Lower lobe of right lung (tissue), 2 donors: ENCODE data around the gene USF2. TPM values are rescaled to one million over a fixed set of nuclear protein-coding genes. Genes with fewer than 3 reads are reported as not detected.
"Not testable (repeated sequence)": the region's sequence is repeated elsewhere in the genome, so short reads cannot be mapped to it uniquely, and the experiment has no call there.

Experiments used
- ATAC-seq, 2 donors: fragments of 200-7000 bp; cut with Tn5 transposase; one replicate each; pipeline ENCODE4 v1.9.1; 2020 to 2022; ENCODE audit warnings: mild to moderate bottlenecking in 2 of 2, moderate library complexity in 2 of 2
- DNase-seq: peaks from one replicate; pipeline ENCODE4 v3.0.0-alpha.2; 2020
- H3K27ac ChIP-seq: fragments of 200-600 bp; one replicate; pipeline ENCODE4 v1.8.0; 2022
- H3K27me3 ChIP-seq: fragments of 200-600 bp; one replicate; pipeline ENCODE4 v1.8.0; 2022; ENCODE audit warnings: low read depth
- H3K36me3 ChIP-seq: fragments of 200-600 bp; one replicate; pipeline ENCODE4 v1.8.0; 2022; ENCODE audit warnings: mild to moderate bottlenecking
- H3K4me1 ChIP-seq: fragments of 200-600 bp; one replicate; pipeline ENCODE4 v1.8.0; 2022
- H3K4me3 ChIP-seq: fragments of 200-600 bp; one replicate; pipeline ENCODE4 v1.8.0; 2022; ENCODE audit warnings: mild to moderate bottlenecking
- H3K9me3 ChIP-seq: fragments of 200-600 bp; one replicate; pipeline ENCODE4 v1.8.0; 2022
- intact Hi-C: fragments of 100-400 bp; cut with DNase I; formaldehyde crosslinking; loops from one replicate; pipeline ENCODE4 v1.11.0; 2022
- total RNA-seq: library from RNA; stranded (reverse); fragmentation: NEBNext Ultra II Directional; extraction: Animal tissue kit (Norgen Biotek cat#: 25700); gene quantifications from one replicate; pipeline ENCODE4 v1.2.1, GENCODE V29; 2021
- TF ChIP-seq, protein P1 (sequence below): fragments of 200-600 bp; IDR thresholded peaks from one replicate; pipeline ENCODE4 v1.8.0; 2022; ENCODE audit warnings: antibody characterized with exemption, mild to moderate bottlenecking
- donor health status: DM: no; HTN: yes; CAD: no; lungs with severe emphysema.

Gene USF2
- total RNA-seq, 1 donor from 2014 or later = 171 TPM

DNA sequence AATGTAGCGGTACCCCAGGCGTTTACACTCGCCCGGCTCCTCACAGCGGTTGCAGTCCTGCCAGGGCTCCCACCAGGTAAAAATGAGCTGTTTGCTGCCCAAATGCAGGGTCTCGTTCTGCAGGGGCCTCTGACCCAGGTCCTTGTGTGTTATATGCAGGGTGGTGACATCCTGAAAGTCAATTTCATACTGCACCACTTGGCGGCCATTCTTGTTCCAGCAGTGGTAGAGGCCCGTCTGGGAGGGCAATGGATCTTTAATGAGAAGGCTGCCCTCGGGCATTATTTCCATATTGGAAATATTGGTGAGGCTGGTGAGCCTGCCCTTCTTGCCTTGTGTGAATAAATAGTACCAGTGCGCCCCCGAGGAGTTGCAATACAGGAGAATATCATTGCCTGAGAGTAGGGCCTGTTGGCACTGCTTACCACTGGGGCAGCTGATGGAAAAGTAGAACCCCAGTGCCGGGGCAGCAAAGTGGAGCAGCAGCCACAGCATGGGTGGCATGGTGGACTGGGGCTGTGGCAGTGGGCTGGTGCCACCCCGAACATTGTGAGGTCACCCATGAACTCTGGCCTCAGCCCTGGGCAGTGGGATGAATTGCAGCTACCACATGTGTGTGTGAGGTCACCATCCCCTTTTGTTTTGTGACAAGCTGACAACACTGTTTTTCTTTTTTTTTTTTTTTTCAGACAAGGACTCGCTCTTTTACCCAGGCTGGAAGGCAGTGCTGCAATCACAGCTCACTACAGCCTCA lies 40.4 kb upstream of the USF2 start, which contains the start of gene FAM187B:
Gene FAM187B (minus strand): TSS at position 563 of the 754 bp plus-strand sequence. CDS start 59 bp downstream, at position 504.
- intact Hi-C loops = no loop called here
- Histone ChIP-seq H3K36me3 (no peaks in the 10 kb centered on the region), H3K27me3 (no peaks in the 10 kb centered on the region), H3K4me3 (no peak within 1 kb of the TSS), H3K27ac (no peak within 1 kb of the TSS), H3K4me1 (peaks cover 16% of the 10 kb centered on the region), H3K9me3 (no peaks in the 10 kb centered on the region)
- DNase-seq (no peak), ATAC-seq (no peak)
- TF ChIP-seq, protein P1, sequence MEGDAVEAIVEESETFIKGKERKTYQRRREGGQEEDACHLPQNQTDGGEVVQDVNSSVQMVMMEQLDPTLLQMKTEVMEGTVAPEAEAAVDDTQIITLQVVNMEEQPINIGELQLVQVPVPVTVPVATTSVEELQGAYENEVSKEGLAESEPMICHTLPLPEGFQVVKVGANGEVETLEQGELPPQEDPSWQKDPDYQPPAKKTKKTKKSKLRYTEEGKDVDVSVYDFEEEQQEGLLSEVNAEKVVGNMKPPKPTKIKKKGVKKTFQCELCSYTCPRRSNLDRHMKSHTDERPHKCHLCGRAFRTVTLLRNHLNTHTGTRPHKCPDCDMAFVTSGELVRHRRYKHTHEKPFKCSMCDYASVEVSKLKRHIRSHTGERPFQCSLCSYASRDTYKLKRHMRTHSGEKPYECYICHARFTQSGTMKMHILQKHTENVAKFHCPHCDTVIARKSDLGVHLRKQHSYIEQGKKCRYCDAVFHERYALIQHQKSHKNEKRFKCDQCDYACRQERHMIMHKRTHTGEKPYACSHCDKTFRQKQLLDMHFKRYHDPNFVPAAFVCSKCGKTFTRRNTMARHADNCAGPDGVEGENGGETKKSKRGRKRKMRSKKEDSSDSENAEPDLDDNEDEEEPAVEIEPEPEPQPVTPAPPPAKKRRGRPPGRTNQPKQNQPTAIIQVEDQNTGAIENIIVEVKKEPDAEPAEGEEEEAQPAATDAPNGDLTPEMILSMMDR = no peak

DNA sequence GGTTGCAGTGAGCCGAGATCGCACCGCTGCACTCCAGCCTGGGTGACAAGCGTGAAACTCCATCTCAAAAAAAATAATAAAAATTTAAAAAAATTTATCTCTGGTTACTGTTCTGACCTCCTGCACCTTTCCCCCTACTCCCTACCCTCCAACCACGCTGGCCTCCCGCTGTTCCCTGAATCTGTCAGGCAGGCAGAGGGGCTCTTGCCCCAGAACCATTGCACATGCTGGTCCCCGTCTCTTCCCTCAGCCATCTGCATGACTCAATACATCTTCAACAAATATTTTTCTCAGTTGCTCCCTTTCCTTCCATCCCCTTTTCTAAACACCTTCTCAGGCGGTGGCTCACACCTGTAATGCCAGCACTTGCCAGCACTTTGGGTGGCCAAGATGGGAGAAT lies 39.2 kb upstream of the USF2 start:
- H3K27me3 ChIP-seq = no peaks in the 10 kb centered on the region
- no peaks in the 10 kb centered on the region for H3K36me3 ChIP-seq
- H3K9me3 ChIP-seq = no peaks in the 10 kb centered on the region
- intact Hi-C loops = no loop called here
- peaks cover 12% of the 10 kb centered on the region for H3K4me1 ChIP-seq
- H3K27ac ChIP-seq = no peak overlapping the region
- ATAC-seq = no peak
- no peak overlapping the region for H3K4me3 ChIP-seq
- TF ChIP-seq, protein P1 = no peak
- no peak for DNase-seq

DNA sequence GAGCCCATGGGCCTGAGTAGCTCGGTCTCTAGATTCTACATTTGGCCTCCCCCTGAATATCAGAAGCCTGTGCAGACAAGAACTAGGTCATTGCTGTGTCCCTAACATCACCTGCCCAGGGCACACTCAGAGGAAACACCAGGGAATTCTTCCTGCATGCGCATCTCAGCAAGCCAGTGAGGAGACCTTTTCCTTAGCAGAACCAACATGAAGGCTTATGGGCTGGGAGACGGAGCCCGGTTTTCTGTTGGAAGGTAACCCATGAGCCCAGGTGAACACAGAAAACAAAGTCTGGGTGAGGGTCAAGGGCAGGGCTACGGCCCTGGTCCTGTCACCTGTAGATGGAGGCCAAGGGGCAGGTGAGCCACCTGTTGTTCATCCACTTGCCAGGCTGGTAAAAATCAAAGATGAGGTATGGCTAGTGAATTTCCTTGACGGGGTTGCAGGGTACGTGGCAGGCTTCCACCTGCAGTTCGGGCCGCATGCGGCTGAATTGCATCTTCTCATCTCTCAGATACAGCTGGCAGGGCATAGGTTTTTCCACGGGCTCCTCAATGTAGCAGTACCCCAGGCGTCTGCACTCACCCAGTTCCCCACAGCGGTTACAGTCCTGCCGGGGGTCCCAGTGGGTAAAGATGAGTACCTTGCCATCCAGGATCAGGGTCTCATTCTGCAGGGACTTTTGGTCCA lies 36.7 kb upstream of the USF2 start:
- Histone ChIP-seq H3K4me1 (no peaks in the 10 kb centered on the region), H3K27me3 (no peaks in the 10 kb centered on the region), H3K9me3 (no peaks in the 10 kb centered on the region), H3K36me3 (no peaks in the 10 kb centered on the region), H3K27ac (no peak overlapping the region), H3K4me3 (no peak overlapping the region)
- ATAC-seq = no peak
- intact Hi-C loops = no loop called here
- TF ChIP-seq, protein P1 = no peak
- DNase-seq = no peak

DNA sequence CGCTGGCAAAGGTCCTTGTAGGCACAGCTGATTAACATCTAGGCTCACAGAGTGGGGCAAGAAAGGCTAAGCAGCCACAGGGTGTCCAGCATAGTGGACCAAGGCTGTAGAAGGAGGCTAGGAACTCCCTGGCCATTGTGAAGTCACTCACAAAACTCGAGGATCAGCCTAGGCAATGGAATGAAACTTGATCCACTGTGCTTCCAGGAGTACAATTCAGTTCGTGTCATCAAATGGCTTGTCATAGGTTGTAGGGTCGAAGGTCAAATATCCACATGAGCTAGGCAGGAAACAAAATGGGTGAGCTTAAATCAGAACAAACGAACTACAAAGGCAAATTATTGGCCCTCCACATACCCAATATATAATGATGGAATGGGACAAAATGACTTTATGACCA lies 35.9 kb upstream of the USF2 start:
- Histone ChIP-seq H3K4me1 (no peaks in the 10 kb centered on the region), H3K27me3 (no peaks in the 10 kb centered on the region), H3K9me3 (no peaks in the 10 kb centered on the region), H3K27ac (no peak overlapping the region), H3K4me3 (no peak overlapping the region), H3K36me3 (no peaks in the 10 kb centered on the region)
- DNase-seq (no peak), ATAC-seq (no peak)
- intact Hi-C loops = no loop called here
- TF ChIP-seq, protein P1 = no peak

DNA sequence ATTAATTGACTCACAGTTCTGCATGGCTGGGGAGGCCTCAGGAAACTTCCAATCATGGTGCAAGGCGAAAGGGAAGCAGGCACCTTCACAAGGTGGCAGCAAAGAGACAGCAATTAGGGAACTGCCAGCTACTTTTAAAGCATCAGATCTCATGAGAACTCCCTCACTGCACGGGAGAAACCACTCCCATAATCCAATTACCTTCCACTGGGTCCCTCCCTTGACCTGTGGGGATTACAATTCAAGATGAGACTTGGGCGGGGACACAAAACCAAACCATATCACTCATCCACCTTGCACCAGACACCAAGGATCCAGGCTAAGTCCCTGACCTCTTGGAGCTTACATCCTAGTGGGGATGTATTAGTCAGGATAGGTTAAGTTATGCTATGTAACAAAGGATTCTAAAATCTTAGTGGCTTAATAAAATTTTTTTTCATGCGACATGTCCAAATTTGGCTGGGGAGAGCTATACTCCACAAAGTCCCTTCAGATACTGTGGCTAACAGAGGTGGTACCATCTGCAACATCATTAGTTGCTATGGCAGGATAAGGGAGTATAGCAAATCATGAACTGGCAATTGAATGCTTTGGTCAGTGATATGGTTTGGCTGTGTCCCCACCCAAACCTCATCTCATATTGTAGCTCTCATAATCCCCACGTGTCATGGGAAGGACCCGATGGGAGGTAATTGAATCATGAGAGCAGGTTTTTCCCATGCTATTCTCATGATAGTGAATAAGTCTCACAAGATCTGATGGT lies 31.9 kb upstream of the USF2 start:
- intact Hi-C loops = no loop called here
- TF ChIP-seq, protein P1 = no peak
- no peak for ATAC-seq
- Histone ChIP-seq H3K36me3 (no peaks in the 10 kb centered on the region), H3K27me3 (no peaks in the 10 kb centered on the region), H3K4me3 (no peak overlapping the region), H3K4me1 (peaks cover 5% of the 10 kb centered on the region), H3K9me3 (no peaks in the 10 kb centered on the region), H3K27ac (no peak overlapping the region)
- no peak for DNase-seq

DNA sequence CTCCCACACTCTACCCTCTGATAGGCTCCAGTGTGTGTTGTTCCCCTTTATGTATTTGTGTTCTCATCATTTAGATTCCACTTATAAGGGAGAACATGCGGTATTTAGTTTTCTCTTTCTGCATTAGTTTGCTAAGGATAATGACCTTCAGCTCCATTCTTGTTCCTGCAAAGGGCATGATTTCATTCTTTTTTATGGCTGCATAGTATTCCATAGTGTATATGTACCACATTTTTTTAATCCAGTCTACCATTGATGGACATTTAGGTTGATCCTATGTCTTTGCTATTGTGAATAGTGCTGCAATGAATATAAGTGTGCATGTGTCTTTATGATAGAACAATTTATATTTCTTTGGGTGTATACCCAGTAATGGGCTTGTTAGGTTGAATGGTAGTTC lies 29.2 kb upstream of the USF2 start:
- intact Hi-C loops, H3K27me3 ChIP-seq, DNase-seq, H3K9me3 ChIP-seq, H3K36me3 ChIP-seq, ATAC-seq, H3K4me3 ChIP-seq, H3K27ac ChIP-seq, H3K4me1 ChIP-seq: not testable (repeated sequence)
